H9 (cell line): ENCODE measurements around the gene GNA12. TPM values are rescaled to one million over a fixed set of nuclear protein-coding genes. Genes with fewer than 3 reads are reported as not detected.

Experiments
- DNase-seq: peaks from one replicate; pipeline ENCODE4 v3.0.0-alpha.2; 2017
- H2AFZ ChIP-seq: one replicate; pipeline ENCODE4 v1.6.1; 2013; ENCODE audit warnings: mild to moderate bottlenecking, low read length, control low read depth, moderate library complexity
- H2AK5ac ChIP-seq: 2 replicates; pipeline ENCODE4 v1.6.1; 2013; ENCODE audit warnings: low read length, control low read depth, mixed read lengths; ENCODE audit not compliant: insufficient read length
- H2BK120ac ChIP-seq: one replicate; pipeline ENCODE4 v1.6.1; 2013; ENCODE audit warnings: low read depth, mild to moderate bottlenecking, low read length, control low read depth, inconsistent platforms; ENCODE audit not compliant: poor library complexity, severe bottlenecking
- H2BK12ac ChIP-seq: 2 replicates; pipeline ENCODE4 v1.6.1; 2013; ENCODE audit warnings: low read length, control low read depth, mixed read lengths, low read depth; ENCODE audit not compliant: insufficient read length
- H2BK15ac ChIP-seq: 2 replicates; pipeline ENCODE4 v1.6.1; 2013; ENCODE audit warnings: low read depth, low read length, control low read depth
- H2BK20ac ChIP-seq: one replicate; pipeline ENCODE4 v1.6.1; 2013; ENCODE audit warnings: low read depth, mild to moderate bottlenecking, low read length, control low read depth, inconsistent platforms; ENCODE audit not compliant: poor library complexity, severe bottlenecking
- H2BK5ac ChIP-seq: 2 replicates; pipeline ENCODE4 v1.6.1; 2013; ENCODE audit warnings: low read length, control low read depth, mixed read lengths; ENCODE audit not compliant: insufficient read length
- H3K14ac ChIP-seq: 2 replicates; pipeline ENCODE4 v1.6.1; 2013; ENCODE audit warnings: low read length, control low read depth; ENCODE audit not compliant: insufficient read depth
- H3K18ac ChIP-seq: 2 replicates; pipeline ENCODE4 v1.6.1; 2013; ENCODE audit warnings: low read depth, mild to moderate bottlenecking, mixed read lengths, low read length, control low read depth; ENCODE audit not compliant: insufficient read length
- H3K23ac ChIP-seq: 2 replicates; pipeline ENCODE4 v1.6.1; 2013; ENCODE audit warnings: low read length, control low read depth, mixed read lengths, low read depth; ENCODE audit not compliant: insufficient read length
- H3K23me2 ChIP-seq: 2 replicates; pipeline ENCODE4 v1.6.1; 2013; ENCODE audit warnings: low read depth, mild to moderate bottlenecking, mixed read lengths, low read length, control low read depth; ENCODE audit not compliant: insufficient read length, poor library complexity, severe bottlenecking
- H3K27ac ChIP-seq: 2 replicates; pipeline ENCODE4 v1.5.1; 2013; ENCODE audit warnings: low read length, control low read depth, mixed read lengths, low read depth; ENCODE audit not compliant: insufficient read length
- H3K27me3 ChIP-seq: 2 replicates; pipeline ENCODE4 v1.6.1; 2013; ENCODE audit warnings: low read length, control low read depth, inconsistent platforms; ENCODE audit not compliant: insufficient read depth
- H3K4ac ChIP-seq: 2 replicates; pipeline ENCODE4 v1.6.1; 2013; ENCODE audit warnings: low read depth, mild to moderate bottlenecking, control low read depth, inconsistent platforms, low read length, moderate library complexity
- H3K4me1 ChIP-seq: 2 replicates; pipeline ENCODE4 v1.6.1; 2013; ENCODE audit warnings: low read length, control low read depth, inconsistent platforms; ENCODE audit not compliant: insufficient read depth
- H3K4me2 ChIP-seq: 2 replicates; pipeline ENCODE4 v1.6.1; 2013; ENCODE audit warnings: low read length, control low read depth, mixed read lengths; ENCODE audit not compliant: insufficient read length, insufficient read depth
- H3K56ac ChIP-seq: 2 replicates; pipeline ENCODE4 v1.6.1; 2013; ENCODE audit warnings: low read depth, mild to moderate bottlenecking, mixed read lengths, low read length, control low read depth; ENCODE audit not compliant: insufficient read length
- H3K79me1 ChIP-seq: 2 replicates; pipeline ENCODE4 v1.6.1; 2013; ENCODE audit warnings: low read depth, mild to moderate bottlenecking, moderate library complexity, low read length, control low read depth, inconsistent platforms; ENCODE audit not compliant: insufficient read depth, poor library complexity, severe bottlenecking
- H3K79me2 ChIP-seq: 2 replicates; pipeline ENCODE4 v1.6.1; 2013; ENCODE audit warnings: low read length, control low read depth, inconsistent platforms; ENCODE audit not compliant: insufficient read depth
- H3K9ac ChIP-seq: 2 replicates; pipeline ENCODE4 v1.6.1; 2013; ENCODE audit warnings: low read length, control low read depth, mixed read lengths; ENCODE audit not compliant: insufficient read length; ENCODE audit errors: extremely low read depth
- H3K9me3 ChIP-seq: one replicate; pipeline ENCODE4 v1.6.1; 2013; ENCODE audit warnings: low read depth, low read length, inconsistent platforms; ENCODE audit not compliant: control insufficient read depth
- H3T11ph ChIP-seq: one replicate; pipeline ENCODE4 v1.6.1; 2013; ENCODE audit warnings: mild to moderate bottlenecking, low read length, control low read depth, inconsistent platforms
- H4K20me1 ChIP-seq: one replicate; pipeline ENCODE4 v1.6.1; 2013; ENCODE audit not compliant: control insufficient read depth, insufficient read length, insufficient read depth
- H4K5ac ChIP-seq: 2 replicates; pipeline ENCODE4 v1.6.1; 2013; ENCODE audit warnings: low read depth, mild to moderate bottlenecking, mixed read lengths, low read length, control low read depth; ENCODE audit not compliant: insufficient read length
- H4K8ac ChIP-seq: replicated peaks from 2 replicates; pipeline ENCODE4 v1.6.1; 2013; ENCODE audit warnings: low read length, control low read depth, mixed read lengths, low read depth; ENCODE audit not compliant: insufficient read length
- H4K91ac ChIP-seq: 2 replicates; pipeline ENCODE4 v1.6.1; 2013; ENCODE audit warnings: low read depth, mild to moderate bottlenecking, moderate library complexity, mixed read lengths, low read length, control low read depth; ENCODE audit not compliant: insufficient read length
- H3K27ac Mint-ChIP-seq, 3 experiments: 2 replicates in 2 of 3; 3 replicates in 1 of 3; pipeline ENCODE4 v1.8.0; 2020 to 2021; ENCODE audit warnings: mixed read lengths in 3 of 3, mild to moderate bottlenecking in 1 of 3, moderate library complexity in 1 of 3
- H3K27me3 Mint-ChIP-seq: 2 replicates; pipeline ENCODE4 v1.8.0; 2021; ENCODE audit warnings: low read depth, mild to moderate bottlenecking, moderate library complexity, mixed read lengths
- H3K36me3 Mint-ChIP-seq, 3 experiments: 2 replicates in 2 of 3; 3 replicates in 1 of 3; pipeline ENCODE4 v1.8.0; 2020 to 2021; ENCODE audit warnings: low read depth in 3 of 3, mixed read lengths in 3 of 3; ENCODE audit not compliant: insufficient read depth in 1 of 3
- H3K4me1 Mint-ChIP-seq, 2 experiments: 2 replicates each; pipeline ENCODE4 v1.8.0; 2020; ENCODE audit warnings: mixed read lengths in 2 of 2
- H3K4me3 Mint-ChIP-seq, 2 experiments: 2 replicates in 1 of 2; 3 replicates in 1 of 2; pipeline ENCODE4 v1.8.0; 2020 to 2021; ENCODE audit warnings: mild to moderate bottlenecking in 2 of 2, mixed read lengths in 2 of 2, moderate library complexity in 1 of 2
- H3K9me3 Mint-ChIP-seq, 2 experiments: 2 replicates in 1 of 2; 3 replicates in 1 of 2; pipeline ENCODE4 v1.8.0; 2020; ENCODE audit warnings: mild to moderate bottlenecking in 2 of 2, mixed read lengths in 2 of 2, moderate library complexity in 1 of 2
- WGBS: extraction: QIAGEN DNeasy Blood & Tissue Kit; methylation state at CpG from one replicate; pipeline ENCODE4 v1.1.7; 2013; ENCODE audit warnings: missing lambda C conversion rate, low lambda C conversion rate, mixed read lengths; ENCODE audit not compliant: insufficient read length; ENCODE audit errors: extremely low coverage; 5-methylcytosine and 5-hydroxymethylcytosine counted together
- total RNA-seq: library from RNA; stranded (reverse); gene quantifications from 2 replicates; pipeline ENCODE4 v1.2.1, GENCODE V29; 2021
- TF ChIP-seq, protein P1 (sequence below): fragments of 200-600 bp; sonication (generic); conservative IDR thresholded peaks from 3 replicates; pipeline ENCODE4 v1.8.0; 2021; ENCODE audit warnings: antibody characterized with exemption, mild to moderate bottlenecking

The GNA12 gene
- total RNA-seq, 1 experiment from 2014 or later, result 60.2 TPM

DNA sequence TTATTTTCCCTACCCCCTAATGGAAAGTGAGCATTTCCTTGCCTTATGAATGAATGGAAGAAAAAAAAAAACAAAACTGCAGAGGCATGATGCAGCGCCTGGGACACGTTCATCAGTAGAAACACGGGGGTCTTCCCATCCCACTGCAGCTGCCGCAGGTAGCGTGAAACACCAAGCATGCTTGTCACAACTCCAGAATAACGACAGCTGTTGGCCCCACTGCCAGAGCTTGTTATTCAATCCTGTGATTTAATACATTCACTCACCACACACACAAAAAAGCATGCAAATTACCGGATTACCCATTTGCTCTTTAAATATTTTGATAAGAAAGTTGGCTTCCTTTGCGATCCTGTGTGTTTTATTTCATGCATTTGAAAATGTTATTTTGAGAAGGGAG is 48.4 kb upstream of the GNA12 start:
- H3K36me3 Mint-ChIP-seq, result no peaks in the 10 kb centered on the region; a peak in 1 of 7 replicates
- no peaks in the 10 kb centered on the region for H3K9me3 Mint-ChIP-seq
- TF ChIP-seq, protein P1, sequence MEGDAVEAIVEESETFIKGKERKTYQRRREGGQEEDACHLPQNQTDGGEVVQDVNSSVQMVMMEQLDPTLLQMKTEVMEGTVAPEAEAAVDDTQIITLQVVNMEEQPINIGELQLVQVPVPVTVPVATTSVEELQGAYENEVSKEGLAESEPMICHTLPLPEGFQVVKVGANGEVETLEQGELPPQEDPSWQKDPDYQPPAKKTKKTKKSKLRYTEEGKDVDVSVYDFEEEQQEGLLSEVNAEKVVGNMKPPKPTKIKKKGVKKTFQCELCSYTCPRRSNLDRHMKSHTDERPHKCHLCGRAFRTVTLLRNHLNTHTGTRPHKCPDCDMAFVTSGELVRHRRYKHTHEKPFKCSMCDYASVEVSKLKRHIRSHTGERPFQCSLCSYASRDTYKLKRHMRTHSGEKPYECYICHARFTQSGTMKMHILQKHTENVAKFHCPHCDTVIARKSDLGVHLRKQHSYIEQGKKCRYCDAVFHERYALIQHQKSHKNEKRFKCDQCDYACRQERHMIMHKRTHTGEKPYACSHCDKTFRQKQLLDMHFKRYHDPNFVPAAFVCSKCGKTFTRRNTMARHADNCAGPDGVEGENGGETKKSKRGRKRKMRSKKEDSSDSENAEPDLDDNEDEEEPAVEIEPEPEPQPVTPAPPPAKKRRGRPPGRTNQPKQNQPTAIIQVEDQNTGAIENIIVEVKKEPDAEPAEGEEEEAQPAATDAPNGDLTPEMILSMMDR, result no peak
- no peak overlapping the region for H3K9ac ChIP-seq
- H3K79me1 ChIP-seq, result no peaks in the 10 kb centered on the region
- peaks cover 0 to 5% of the 10 kb centered on the region in 2 experiments; a peak in 1 of 4 replicates for H3K4me1 Mint-ChIP-seq
- H4K5ac ChIP-seq, result no peak overlapping the region
- H3K4ac ChIP-seq, result no peak overlapping the region
- H3K4me2 ChIP-seq, result no peak overlapping the region
- H3K27ac ChIP-seq, result no peak overlapping the region
- no peaks in the 10 kb centered on the region; the same call in none of the 2 replicates for H3K27me3 Mint-ChIP-seq
- no peak overlapping the region for H4K91ac ChIP-seq
- no peak overlapping the region for H3K18ac ChIP-seq
- H3K23ac ChIP-seq, result no peak overlapping the region
- H3K4me1 ChIP-seq, result no peaks in the 10 kb centered on the region
- no peak overlapping the region for H2BK15ac ChIP-seq
- H2AFZ ChIP-seq, result no peak overlapping the region
- H4K20me1 ChIP-seq, result no peaks in the 10 kb centered on the region
- no peak overlapping the region for H3K14ac ChIP-seq
- peak overlapping the region in 2 of 3 experiments; percentile 63 to 75; a peak in 2 of 7 replicates for H3K27ac Mint-ChIP-seq
- no peak overlapping the region for H2BK12ac ChIP-seq
- no peaks in the 10 kb centered on the region for H3K23me2 ChIP-seq
- no peaks in the 10 kb centered on the region for H3K9me3 ChIP-seq
- no peak for DNase-seq
- no peak overlapping the region for H3K4me3 Mint-ChIP-seq
- H2BK20ac ChIP-seq, result no peak overlapping the region
- WGBS, result no CpG with 5 or more reads among the region's 8 CpGs
- H2BK120ac ChIP-seq, result no peak overlapping the region
- H2BK5ac ChIP-seq, result no peak overlapping the region
- H3K79me2 ChIP-seq, result no peaks in the 10 kb centered on the region
- no peak overlapping the region for H3K56ac ChIP-seq
- H3K27me3 ChIP-seq, result no peaks in the 10 kb centered on the region
- H4K8ac ChIP-seq, result no peak overlapping the region
- no peak overlapping the region for H2AK5ac ChIP-seq
- H3T11ph ChIP-seq, result no peak overlapping the region
